Activated T-helper 1 cell treated with Interleukin-2 at 50 U/mL for 16 hours (primary cell): ENCODE data around the gene TMOD1.
"Not testable (repeated sequence)": the region's sequence is repeated elsewhere in the genome, so short reads cannot be mapped to it uniquely, and the experiment has no call there.

ENCODE experiments used
- DNase-seq: peaks from one replicate; pipeline ENCODE4 v3.0.0-alpha.2; 2020; ENCODE audit warnings: low read depth

Gene TMOD1

DNA sequence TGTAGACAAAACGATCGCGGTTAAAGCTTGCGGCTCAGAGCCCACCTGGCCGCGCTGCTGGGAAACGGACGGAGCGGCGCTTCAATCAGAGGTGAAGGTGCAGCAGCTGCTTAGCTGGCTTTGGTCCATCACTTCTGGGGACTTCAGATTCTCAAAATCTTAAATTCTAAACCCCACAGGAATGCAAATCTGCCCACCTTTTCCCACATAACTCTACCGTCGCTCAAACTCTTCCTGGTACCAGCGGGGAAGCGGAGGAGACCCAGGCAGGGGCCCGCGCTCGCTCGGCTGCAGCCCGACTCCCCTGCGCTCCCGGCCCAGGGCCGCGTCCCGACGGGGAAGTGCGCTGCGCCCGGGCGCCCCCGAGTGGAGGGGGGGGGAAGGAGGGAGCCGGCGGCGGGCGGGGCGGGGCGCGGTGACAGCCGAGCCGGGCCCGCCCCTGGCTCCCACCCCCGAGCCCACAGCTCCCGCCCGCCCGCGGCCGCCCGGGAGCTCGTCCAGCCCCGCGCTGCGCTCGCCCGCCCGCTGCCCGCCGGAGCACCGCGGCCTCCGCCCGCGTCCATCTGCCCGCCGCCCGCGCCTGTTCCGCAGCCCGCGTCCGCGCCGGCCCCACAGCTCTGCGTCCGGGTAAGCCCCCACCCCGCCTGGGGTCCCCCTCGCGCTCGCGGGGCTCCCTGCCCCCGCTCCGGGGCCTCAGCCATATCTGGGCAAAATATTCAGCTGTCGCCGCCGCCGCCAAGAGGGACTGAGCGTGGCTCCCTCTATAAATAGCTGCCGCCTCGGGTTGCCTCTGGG lies at the start of gene TMOD1:
Gene TMOD1 (plus strand): TSS at position 490 of the 795 bp plus-strand sequence. CDS start 22,523 bp downstream, outside the sequence.
- DNase-seq, result peak; percentile 13

DNA sequence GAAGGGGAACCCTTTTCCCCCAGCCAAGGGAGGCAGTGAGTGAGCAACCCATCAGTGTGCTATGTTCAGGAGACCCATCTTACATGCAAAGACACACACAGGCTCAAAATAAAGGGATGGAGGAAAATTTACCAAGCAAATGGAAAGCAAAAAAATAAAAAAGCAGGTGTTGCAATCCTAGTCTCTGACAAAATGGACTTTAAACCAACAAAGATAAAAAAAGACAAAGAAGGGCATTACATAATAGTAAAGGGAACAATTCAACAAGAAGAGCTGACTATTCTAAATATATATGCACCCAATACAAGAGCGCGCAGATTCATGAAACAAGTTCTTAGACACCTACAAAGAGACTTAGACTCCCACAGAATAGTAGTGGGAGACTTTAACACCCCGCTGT lies 47.9 kb upstream of the TMOD1 start:
- DNase-seq, result not testable (repeated sequence)

GRCh38 chr9:97456841-97457240 lies 44.6 kb upstream of the TMOD1 start:
- DNase-seq, result not testable (repeated sequence)

- DNase-seq, result no peak
These were observed 42.1 kb upstream of the TMOD1 start for GRCh38 chr9:97459326-97459725.

DNA sequence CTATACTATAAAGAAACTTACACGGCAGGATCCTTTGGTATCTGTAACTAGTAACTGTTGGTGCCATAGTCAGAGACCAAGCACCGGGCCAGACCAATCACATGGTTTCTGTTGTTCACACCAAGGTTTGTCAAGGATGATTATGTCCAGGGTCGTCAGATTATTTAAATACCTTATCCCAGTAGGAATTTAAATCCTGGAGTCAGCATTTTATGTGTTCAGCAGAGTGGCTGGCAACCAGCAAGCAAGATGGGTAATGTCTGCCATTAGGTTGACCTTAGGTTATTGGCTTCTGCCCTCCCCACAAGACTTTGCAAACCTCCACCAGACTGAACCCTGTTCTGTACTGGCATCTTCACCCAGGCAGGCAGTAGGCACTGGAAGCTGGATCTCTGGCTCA lies 39.3 kb upstream of the TMOD1 start:
- DNase-seq, result no peak

- DNase-seq, result no peak
These were observed 38.6 kb upstream of the TMOD1 start for GRCh38 chr9:97462914-97463313.

DNA sequence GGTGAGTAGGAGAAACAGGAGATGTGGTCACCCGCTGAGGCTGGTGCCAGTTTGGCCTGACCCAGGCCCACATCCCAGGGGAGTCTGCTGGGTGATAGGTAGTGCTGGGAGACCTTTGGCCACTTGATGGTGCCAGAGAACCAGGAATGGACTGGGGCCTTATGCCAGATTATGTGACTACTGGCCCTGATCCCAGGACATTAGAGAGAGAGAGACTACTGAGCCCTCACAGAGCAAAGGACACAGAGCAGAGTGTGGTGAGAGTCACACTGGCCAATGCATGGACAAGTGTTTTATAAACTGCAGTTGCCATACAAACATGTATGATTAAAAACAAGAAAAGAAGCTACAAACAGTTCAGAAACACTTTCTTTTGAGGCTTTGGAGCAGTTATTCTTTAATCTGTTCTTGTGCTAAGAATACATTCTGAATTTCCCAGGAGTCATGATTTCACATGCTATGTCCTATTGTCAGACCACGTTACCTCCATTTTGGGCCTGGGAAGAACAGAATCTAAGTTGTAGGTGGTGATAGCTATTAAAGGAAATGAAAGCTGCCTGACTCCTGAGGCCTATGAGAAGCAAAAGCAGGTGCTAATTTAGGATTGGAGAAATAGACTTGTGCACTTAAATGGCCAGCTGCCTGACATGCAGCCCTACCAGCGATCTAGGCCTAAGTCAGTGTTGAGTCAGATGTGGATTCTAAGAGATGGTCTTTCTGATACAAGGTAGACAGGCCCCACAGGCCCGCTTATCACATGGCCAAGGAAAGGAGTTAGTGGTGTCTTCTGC lies 32.6 kb upstream of the TMOD1 start:
- DNase-seq, result no peak

- DNase-seq, result no peak
These were observed 31.4 kb upstream of the TMOD1 start for GRCh38 chr9:97470076-97470475.

DNA sequence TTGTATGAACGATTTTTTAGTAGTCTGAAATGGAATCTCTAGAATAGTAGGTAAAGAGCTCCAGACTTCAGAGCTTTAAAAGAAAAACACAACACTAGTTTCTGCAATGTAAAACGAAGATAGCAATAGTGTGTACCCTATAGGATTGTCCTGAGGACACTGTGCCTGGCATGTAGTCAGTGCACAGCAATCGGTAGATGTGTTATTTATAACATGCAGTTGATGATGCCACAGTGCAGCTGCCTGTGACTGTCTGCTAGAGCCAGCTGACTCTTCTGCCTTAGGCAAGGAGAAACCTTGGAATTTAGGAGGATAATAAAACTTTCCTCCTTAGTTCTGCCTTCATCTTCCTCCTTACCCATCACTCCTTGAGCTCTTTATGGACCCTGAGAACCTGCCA lies 27.7 kb upstream of the TMOD1 start:
- no peak for DNase-seq

DNA sequence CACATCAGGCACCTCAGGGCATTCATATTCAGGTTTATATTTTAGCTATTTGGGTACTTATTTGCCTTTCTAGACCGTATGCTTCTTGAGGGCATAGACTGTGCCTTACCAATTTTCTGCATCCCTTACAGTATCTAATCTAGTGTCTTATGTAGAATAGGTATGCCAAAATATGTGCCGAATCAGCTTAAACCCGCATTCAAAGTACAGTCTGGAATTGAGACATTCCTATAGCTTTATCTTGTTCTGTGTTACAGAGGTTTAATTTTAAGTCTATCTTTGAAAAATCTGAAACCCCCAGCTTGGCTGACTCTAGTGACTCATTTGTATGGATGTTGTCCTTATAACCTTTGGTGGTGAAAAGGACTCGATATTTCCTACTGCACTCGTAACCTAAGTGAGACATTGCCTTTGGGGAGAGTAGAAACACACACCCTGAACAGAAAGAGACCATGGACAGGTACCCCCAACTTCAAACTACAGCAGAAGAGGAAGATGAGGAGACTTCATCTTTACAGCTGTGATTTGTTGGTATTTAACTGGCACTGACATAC lies 27.0 kb upstream of the TMOD1 start:
- DNase-seq, result no peak

GRCh38 chr9:97475059-97475458 lies 26.4 kb upstream of the TMOD1 start:
- DNase-seq, result no peak

GRCh38 chr9:97478301-97478981 lies 23.0 kb upstream of the TMOD1 start:
- no peak for DNase-seq

DNA sequence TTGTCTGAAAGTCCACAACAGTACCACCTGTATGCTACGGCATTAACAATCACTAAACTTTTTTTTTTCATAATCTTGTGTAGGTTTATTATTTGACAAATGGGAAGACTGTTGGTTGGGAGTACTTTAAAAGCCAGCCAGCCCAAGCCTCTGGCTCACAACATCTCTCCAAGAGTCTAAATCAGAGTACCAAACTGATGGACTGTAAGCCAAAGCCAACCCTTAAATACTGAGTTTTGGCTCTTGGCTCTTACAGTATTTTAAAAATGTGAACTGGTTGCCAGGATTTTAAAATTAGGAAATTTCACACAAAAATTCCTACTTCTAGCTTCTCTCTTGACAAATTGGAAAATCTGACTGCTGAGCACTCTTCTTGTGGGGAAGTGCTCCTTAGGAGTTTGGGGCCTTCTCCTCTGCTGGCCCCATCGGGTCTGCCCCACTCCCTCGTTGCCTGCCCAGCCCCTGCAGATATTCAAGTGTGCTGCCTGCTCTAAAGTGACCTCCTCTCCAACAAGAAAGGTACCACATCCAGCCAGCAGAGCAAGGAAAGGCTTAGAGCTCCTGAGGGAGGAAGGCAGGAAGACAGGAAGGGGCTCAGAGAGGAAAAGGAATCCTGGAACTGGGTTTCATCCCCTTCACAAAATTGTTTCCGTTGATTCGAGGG lies 21.8 kb upstream of the TMOD1 start:
- no peak for DNase-seq

DNA sequence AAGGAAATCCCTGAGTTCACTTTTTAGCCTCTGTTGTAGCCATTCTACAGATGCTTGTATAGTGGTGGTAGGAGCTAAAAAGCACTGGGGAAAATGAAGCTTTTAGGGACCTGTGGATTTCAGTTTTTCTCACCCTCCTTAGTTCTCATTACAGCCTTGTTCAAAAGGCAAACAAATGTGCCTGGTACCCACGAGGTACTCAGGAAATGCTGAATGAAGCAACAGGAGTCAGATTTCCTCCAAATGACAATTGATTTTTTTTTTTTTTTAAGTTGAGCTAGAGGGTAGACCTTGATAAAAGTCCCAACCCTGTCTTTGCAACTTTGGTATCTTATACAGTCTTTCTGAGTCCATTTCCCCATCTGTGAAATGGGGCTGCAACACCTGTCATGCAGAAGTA lies 21.3 kb upstream of the TMOD1 start:
- no peak for DNase-seq

GRCh38 chr9:97480749-97481148 lies 20.7 kb upstream of the TMOD1 start:
- no peak for DNase-seq

- no peak for DNase-seq
These were observed 17.3 kb upstream of the TMOD1 start for GRCh38 chr9:97484134-97484533.

DNA sequence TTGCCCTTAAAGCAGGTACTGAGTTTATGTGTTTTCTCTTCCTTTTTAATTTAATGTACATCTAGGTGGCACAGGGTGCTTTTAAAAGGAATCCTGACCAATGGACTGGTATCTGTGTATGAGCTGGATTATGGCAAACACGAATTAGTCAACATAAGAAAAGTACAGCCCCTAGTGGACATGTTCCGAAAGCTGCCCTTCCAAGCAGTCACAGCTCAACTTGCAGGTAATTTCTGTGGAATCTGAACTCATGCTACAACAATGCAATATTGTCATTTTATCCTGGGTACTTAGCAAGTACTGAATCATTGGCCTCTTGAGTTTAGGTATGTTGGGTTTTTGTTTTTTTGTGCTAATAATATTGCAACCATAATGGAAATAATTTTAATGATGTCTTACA lies 14.4 kb upstream of the TMOD1 start:
- DNase-seq, result no peak

DNA sequence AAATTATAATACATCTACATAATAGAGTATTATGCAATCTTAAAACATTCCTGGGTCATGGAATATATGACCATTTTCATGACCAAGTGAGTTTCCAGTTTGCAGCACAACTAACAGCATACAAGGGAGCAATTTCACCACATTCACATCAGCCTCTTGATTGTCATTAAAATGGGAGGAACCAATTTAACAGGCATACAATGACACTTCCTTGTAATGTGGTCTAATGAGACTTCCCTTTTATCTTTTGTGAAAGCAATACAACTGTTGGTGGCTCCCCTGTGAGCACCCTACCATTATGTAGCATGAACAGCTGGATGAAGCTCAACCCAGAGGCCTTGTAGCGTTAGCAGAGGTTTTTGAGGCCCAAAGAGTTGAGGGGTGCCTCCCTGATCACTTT lies 13.6 kb upstream of the TMOD1 start:
- no peak for DNase-seq

- no peak for DNase-seq
These were observed 10.1 kb upstream of the TMOD1 start for GRCh38 chr9:97491216-97491999.

DNA sequence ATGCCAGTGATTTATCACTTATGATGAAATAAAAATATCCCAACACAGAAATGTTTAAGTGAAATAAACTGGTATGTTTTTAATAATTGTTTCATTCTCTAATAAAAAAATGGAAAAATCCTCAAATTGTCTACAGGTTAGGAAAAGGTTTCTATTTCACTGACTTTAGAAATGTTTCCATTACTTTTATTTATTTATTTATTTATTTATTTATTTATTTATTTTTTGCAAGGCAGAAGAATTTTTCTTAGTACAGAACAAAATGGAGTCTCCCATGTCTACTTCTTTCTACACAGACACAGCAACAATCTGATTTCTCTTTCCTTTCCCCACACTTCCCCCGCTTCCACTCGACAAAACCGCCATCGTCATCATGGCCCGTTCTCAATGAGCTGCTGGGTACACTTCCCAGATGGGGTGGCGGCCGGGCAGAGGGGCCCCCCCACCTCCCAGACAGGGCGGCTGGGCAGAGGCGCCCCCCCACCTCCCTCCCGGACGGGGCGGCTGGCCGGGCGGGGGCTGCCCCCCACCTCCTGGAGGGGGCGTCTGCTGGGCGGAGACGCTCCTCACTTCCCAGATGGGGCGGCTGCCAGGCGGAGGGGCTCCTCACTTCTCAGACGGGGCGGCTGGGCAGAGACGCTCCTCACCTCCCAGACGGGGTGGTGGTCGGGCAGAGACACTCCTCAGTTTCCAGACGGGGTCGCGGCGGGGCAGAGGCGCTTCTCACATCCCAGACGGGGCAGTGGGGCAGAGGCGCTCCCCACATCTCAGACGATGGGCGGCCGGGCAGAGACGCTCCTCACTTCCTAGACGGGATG lies 3.7 kb upstream of the TMOD1 start:
- DNase-seq, result not testable (repeated sequence)
